Tibial artery (tissue), 4 donors: ENCODE measurements around the gene RIPOR1.

ENCODE experiments used
- DNase-seq, 2 donors: peaks; one replicate each; pipeline ENCODE4 v3.0.0-alpha.2; 2019
- H3K27ac ChIP-seq, 2 donors: fragments of 200-600 bp; sonication (generic) in 1 of 2; 1 replicate in 1 of 2; 2 replicates in 1 of 2; pipeline ENCODE4 v1.5.1; 2018 to 2019; ENCODE audit warnings: mild to moderate bottlenecking in 1 of 2
- H3K27me3 ChIP-seq, 2 donors: fragments of 200-600 bp; sonication (generic) in 1 of 2; one replicate each; pipeline versions ENCODE4 v1.5.1 to v1.6.0; 2016 to 2019
- H3K36me3 ChIP-seq, 3 donors: fragments of 200-600 bp; sonication (generic) in 2 of 3; one replicate each; pipeline ENCODE4 v1.5.1; 2016 to 2019; ENCODE audit warnings: mild to moderate bottlenecking in 2 of 3
- H3K4me1 ChIP-seq, 4 donors: fragments of 200-600 bp; sonication (generic) in 2 of 4; 1 replicate in 3 of 4; 2 replicates in 1 of 4; pipeline ENCODE4 v1.5.1; 2016 to 2019
- H3K4me3 ChIP-seq, 2 donors: fragments of 200-600 bp; sonication (generic) in 1 of 2; 1 replicate in 1 of 2; 2 replicates in 1 of 2; pipeline ENCODE4 v1.5.1; 2018 to 2019; ENCODE audit warnings: mild to moderate bottlenecking in 2 of 2
- H3K9me3 ChIP-seq, 3 donors: fragments of 200-600 bp; sonication (generic) in 1 of 3; one replicate each; pipeline ENCODE4 v1.5.1; 2016 to 2019
- CTCF ChIP-seq, 2 experiments: fragments of 200-600 bp in 1 of 2; fragments of 450-650 bp in 1 of 2; IDR thresholded peaks; one replicate each; pipeline ENCODE4 v1.5.1; 2017 to 2019; ENCODE audit warnings: antibody characterized with exemption in 2 of 2, mild to moderate bottlenecking in 1 of 2, moderate library complexity in 1 of 2
- intact Hi-C: fragments of 100-400 bp; cut with DNase I; formaldehyde crosslinking; loops from one replicate; pipeline ENCODE4 v1.15.0; 2023; ENCODE audit warnings: low total_unique reads

RIPOR1 gene

GRCh38 chr16:67528222-67528869 lies at the start of gene RIPOR1:
RIPOR1 (plus strand) TSS chr16:67528829; CDS start chr16:67538447, 9,618 bp downstream.
- H3K4me3 ChIP-seq: peak within 1 kb of the TSS; percentile 76 to 85
- peak in 1 of 2 donors; percentile 86 for DNase-seq
- H3K27me3 ChIP-seq: no peaks in the 10 kb centered on the region
- no peaks in the 10 kb centered on the region for H3K36me3 ChIP-seq
- H3K4me1 ChIP-seq: peaks cover 0 to 44% (median 24%) of the 10 kb centered on the region in 4 donors
- H3K9me3 ChIP-seq: no peaks in the 10 kb centered on the region
- intact Hi-C loops: loop anchor here (5.0 kb wide), 1 partner anchor 34 kb away; the partner anchor contains the start of gene CTCF
- no peak for TF ChIP-seq CTCF (IDR thresholded peaks at IDR 0.05)
- H3K27ac ChIP-seq: peak within 1 kb of the TSS; percentile 93 to 94

- H3K27ac ChIP-seq: peak within 1 kb of the TSS; percentile 84 to 87
- H3K36me3 ChIP-seq: peaks cover 0 to 10% (median 0%) of the 10 kb centered on the region in 3 donors
- intact Hi-C loops: no loop called here
- peaks cover 0 to 39% (median 34%) of the 10 kb centered on the region in 4 donors for H3K4me1 ChIP-seq
- DNase-seq: peak; percentile 97 to 99
- no peaks in the 10 kb centered on the region for H3K27me3 ChIP-seq
- peak; percentile 89 to 91 for TF ChIP-seq CTCF (IDR thresholded peaks at IDR 0.05)
- H3K9me3 ChIP-seq: no peaks in the 10 kb centered on the region
- H3K4me3 ChIP-seq: peak within 1 kb of the TSS; percentile 88 to 89
Observed at GRCh38 chr16:67480833-67481560, 47.6 kb upstream of the RIPOR1 start, which contains the start of gene ATP6V0D1. ATP6V0D1 (minus strand) TSS chr16:67481157; CDS start chr16:67481086, 71 bp downstream.

GRCh38 chr16:67481561-67482232 lies 46.9 kb upstream of the RIPOR1 start:
- Histone ChIP-seq H3K27ac (peak overlapping the region; percentile 84 to 87), H3K36me3 (peaks cover 0 to 10% (median 0%) of the 10 kb centered on the region in 3 donors), H3K27me3 (no peaks in the 10 kb centered on the region), H3K4me3 (peak overlapping the region; percentile 88 to 89), H3K4me1 (peaks cover 0 to 39% (median 33%) of the 10 kb centered on the region in 4 donors), H3K9me3 (no peaks in the 10 kb centered on the region)
- intact Hi-C loops: no loop called here
- DNase-seq: no peak
- TF ChIP-seq CTCF (IDR thresholded peaks at IDR 0.05): no peak

GRCh38 chr16:67482233-67482924 lies 46.2 kb upstream of the RIPOR1 start:
- Histone ChIP-seq H3K9me3 (no peaks in the 10 kb centered on the region), H3K27ac (peak overlapping the region in 1 of 2 donors; percentile 87), H3K4me1 (peaks cover 0 to 39% (median 33%) of the 10 kb centered on the region in 4 donors), H3K27me3 (no peaks in the 10 kb centered on the region), H3K36me3 (peaks cover 0 to 10% (median 0%) of the 10 kb centered on the region in 3 donors), H3K4me3 (peak overlapping the region; percentile 88 to 89)
- TF ChIP-seq CTCF (IDR thresholded peaks at IDR 0.05): no peak
- no peak for DNase-seq
- intact Hi-C loops: no loop called here

- Histone ChIP-seq H3K4me1 (peaks cover 0 to 39% (median 33%) of the 10 kb centered on the region in 4 donors), H3K36me3 (peaks cover 0 to 10% (median 0%) of the 10 kb centered on the region in 3 donors), H3K27me3 (no peaks in the 10 kb centered on the region), H3K9me3 (no peaks in the 10 kb centered on the region), H3K4me3 (no peak within 1 kb of the TSS), H3K27ac (peak within 1 kb of the TSS in 1 of 2 donors; percentile 87)
- intact Hi-C loops: no loop called here
- no peak for TF ChIP-seq CTCF (IDR thresholded peaks at IDR 0.05)
- no peak for DNase-seq
Observed at GRCh38 chr16:67483150-67483549, 45.5 kb upstream of the RIPOR1 start, which contains the start of gene AGRP. AGRP (minus strand) TSS chr16:67483547; CDS start chr16:67483398, 149 bp downstream.
